K562 (cell line): ENCODE data around the gene RNF187. TPM values are rescaled to one million over a fixed set of nuclear protein-coding genes. Genes with fewer than 3 reads are reported as not detected.
A peak's percentile ranks its signal among the peaks of the same experiment; 100 is the strongest.

ENCODE experiments used
- ATAC-seq: fragments of 200-7000 bp; cut with Tn5 transposase; 3 replicates; pipeline ENCODE4 v1.9.1; 2020; ENCODE audit warnings: moderate library complexity
- BruUV-seq: library from RNA; stranded (reverse); fragments of 400-500 nt; replicated peaks from 2 replicates; lab custom pipeline; 2021; lab: Mats Ljungman, UMichigan
- CTCF ChIA-PET: fragments of 300-600 bp; formaldehyde crosslinking; extraction: SDS; loops from one replicate; lab custom pipeline; 2021; ENCODE audit warnings: low intra/inter-chr PET ratio; lab: Yijun Ruan, JAX
- POLR2A ChIA-PET: fragments of 300-600, 350-650 bp; sonication (Branson Sonifier 250); formaldehyde crosslinking; extraction: SDS; loops from one replicate; lab custom pipeline; 2021; ENCODE audit warnings: antibody characterized with exemption, inconsistent platforms; lab: Yijun Ruan, JAX
- DNase-seq, 4 experiments: peaks; one replicate each; pipeline versions ENCODE4 v3.0.0 to v3.0.0-alpha.2; 2011 to 2018; ENCODE audit warnings: low spot score in 3 of 4, mixed read lengths in 3 of 4; ENCODE audit errors: extremely low read depth in 1 of 4
- FAIRE-seq: peaks from 2 replicates; lab custom pipeline; 2011; peaks lifted over from hg19 to GRCh38; lab: Jason Lieb, UNC
- H2AFZ ChIP-seq: 2 replicates; pipeline ENCODE4 v1.6.0; 2011; ENCODE audit warnings: low read depth, low read length, control low read depth, inconsistent platforms
- H3K27ac ChIP-seq: fragments of 200-600 bp; 3 replicates; pipeline ENCODE4 v1.8.0; 2011; ENCODE audit warnings: low read depth, mild to moderate bottlenecking, control low read depth, inconsistent platforms, low read length, moderate library complexity, mixed read lengths; ENCODE audit errors: extremely low read depth
- H3K27me3 ChIP-seq, 2 experiments: fragments of 300-600 bp in 1 of 2; 2 replicates in 1 of 2; 3 replicates in 1 of 2; pipeline versions ENCODE4 v1.6.0 to v1.8.0; 2011; ENCODE audit warnings: inconsistent platforms in 2 of 2, low read length in 2 of 2, mild to moderate bottlenecking in 1 of 2, mixed read lengths in 1 of 2, moderate library complexity in 1 of 2; ENCODE audit not compliant: control insufficient read depth in 2 of 2, insufficient read depth in 2 of 2
- H3K36me3 ChIP-seq: fragments of 300-600 bp; 3 replicates; pipeline ENCODE4 v1.8.0; 2011; ENCODE audit warnings: mild to moderate bottlenecking, low read length, inconsistent platforms; ENCODE audit not compliant: control insufficient read depth, insufficient read depth
- H3K4me1 ChIP-seq, 2 experiments: fragments of 200-600 bp in 1 of 2; replicated peaks in 1 of 2; 2 replicates in 1 of 2; 3 replicates in 1 of 2; pipeline versions ENCODE4 v1.5.1 to v1.8.0; 2011; ENCODE audit warnings: inconsistent platforms in 2 of 2, low read length in 2 of 2, mild to moderate bottlenecking in 1 of 2, mixed read lengths in 1 of 2, moderate library complexity in 1 of 2; ENCODE audit not compliant: control insufficient read depth in 2 of 2, insufficient read depth in 2 of 2
- H3K4me2 ChIP-seq: 2 replicates; pipeline ENCODE4 v1.6.1; 2011; ENCODE audit warnings: low read length, control low read depth, inconsistent platforms, mixed read lengths; ENCODE audit not compliant: insufficient read depth
- H3K4me3 ChIP-seq: fragments of 200-600 bp; sonication (generic), shearing (Covaris generic); 2 replicates; pipeline ENCODE4 v1.5.1; 2016; ENCODE audit warnings: control low read depth, inconsistent platforms
- H3K79me2 ChIP-seq: fragments of 200-600 bp; 3 replicates; pipeline ENCODE4 v1.8.0; 2011; ENCODE audit warnings: low read length, inconsistent platforms; ENCODE audit not compliant: control insufficient read depth, insufficient read depth
- H3K9ac ChIP-seq, 2 experiments: 2 replicates each; pipeline versions ENCODE4 v1.6.0 to v1.6.1; 2011; ENCODE audit warnings: low read depth in 2 of 2, low read length in 2 of 2, control low read depth in 1 of 2, inconsistent platforms in 1 of 2, mild to moderate bottlenecking in 1 of 2, mixed read lengths in 1 of 2; ENCODE audit not compliant: insufficient read depth in 1 of 2
- H3K9me1 ChIP-seq: one replicate; pipeline ENCODE4 v1.6.0; 2011; ENCODE audit warnings: inconsistent platforms, mild to moderate bottlenecking, low read length, moderate library complexity; ENCODE audit not compliant: control insufficient read depth, insufficient read depth
- H3K9me3 ChIP-seq: replicated peaks from 2 replicates; pipeline ENCODE4 v1.5.1; 2011; ENCODE audit warnings: low read depth, low read length, inconsistent platforms; ENCODE audit not compliant: control insufficient read depth, insufficient read depth
- H4K20me1 ChIP-seq: replicated peaks from 2 replicates; pipeline ENCODE4 v1.6.1; 2011; ENCODE audit warnings: low read length, inconsistent platforms, mixed read lengths; ENCODE audit not compliant: control insufficient read depth, insufficient read depth
- RAD21 ChIP-seq, 2 experiments: fragments of 250-450 bp in 1 of 2; fragments of 450-650 bp in 1 of 2; sonication (Bioruptor Pico) in 1 of 2; formaldehyde crosslinking in 1 of 2; IDR thresholded peaks in 1 of 2; conservative IDR thresholded peaks in 1 of 2; 2 replicates each; pipeline versions ENCODE4 v1.4.0 to v1.8.0; 2020 to 2022; ENCODE audit warnings: mild to moderate bottlenecking in 2 of 2, moderate library complexity in 1 of 2
- RBFOX2 ChIP-seq: fragments of 200-400 bp; formaldehyde crosslinking; IDR thresholded peaks from 2 replicates; pipeline ENCODE4 v1.6.1; 2017; ENCODE audit warnings: low read depth, mild to moderate bottlenecking, low read length, moderate library complexity
- TAF15 ChIP-seq: fragments of 200-400 bp; formaldehyde crosslinking; IDR thresholded peaks from 2 replicates; pipeline ENCODE4 v1.6.1; 2017; ENCODE audit warnings: mild to moderate bottlenecking, low read depth, low read length, moderate library complexity
- WGBS: fragments of 100-300 bp; shearing (Covaris generic); methylation state at CpG from one replicate; pipeline ENCODE4 v1.1.6; 2016; ENCODE audit warnings: low coverage, mixed read lengths; ENCODE audit not compliant: insufficient coverage; ENCODE audit errors: missing lambda C conversion rate; 5-methylcytosine and 5-hydroxymethylcytosine counted together
- in situ Hi-C: fragments of 300-500 bp; cut with MboI; formaldehyde crosslinking; loops from 4 replicates; pipeline ENCODE4 v1.15.0; 2018; ENCODE audit warnings: inconsistent platforms, mixed read lengths
- intact Hi-C: fragments of 100-400 bp; cut with micrococcal nuclease; formaldehyde crosslinking; loops from 2 replicates; pipeline ENCODE4 v1.14.2; 2022
- polyA plus RNA-seq, 8 experiments: library from polyadenylated mRNA; depleted of rRNA in 4 of 8; stranded (reverse) in 5 of 8; unstranded in 3 of 8; fragments of >200 nt; fragmentation: Nextera tagmentation in 2 of 8; fragmentation: Illumina TruSeq in 1 of 8; extraction: Ambion mirVana in 2 of 8; extraction: Trizol in 1 of 8; gene quantifications; 2 replicates each; pipeline versions ENCODE4 v1.2.1 to v1.2.3, GENCODE V29; 2011 to 2014; ENCODE audit warnings: inconsistent platforms in 1 of 8, missing spikeins in 1 of 8
- total RNA-seq, 7 experiments: library from RNA; depleted of rRNA in 6 of 7; stranded (reverse); fragments of >200 nt in 6 of 7; fragmentation: Illumina TruSeq in 2 of 7; extraction: Trizol in 2 of 7; gene quantifications; 2 replicates each; pipeline versions ENCODE4 v1.2.1 to v1.2.3, GENCODE V29; 2011 to 2021; ENCODE audit warnings: low replicate concordance in 1 of 7

Gene RNF187
- total and polyA plus RNA-seq, 9 of the 15 experiments (the other 6 are each of a cell fraction or from before 2014, with no cell fraction given) = 2.3 to 119 (median 41.9) TPM

- 0 out of 4 replicates have a peak, but pooled peaks of 1 of the 2 experiments have one; percentile 9 for TF ChIP-seq RAD21 (CRISPR knock-in tag; conservative IDR thresholded peaks at IDR 0.05 in 1 of 2, IDR thresholded peaks at IDR 0.05 in 1 of 2)
- TF ChIP-seq, all 486 proteins: peak for 7
Observed at GRCh38 chr1:228493141-228494043, 6.2 kb downstream of the RNF187 start (continued).

GRCh38 chr1:228494044-228494353, 6.8 kb downstream of the RNF187 start:
- TF ChIP-seq TAF15 (no peak), RBFOX2 (peak; percentile 2; the same call in 1 of the 2 replicates)
- TF ChIP-seq, all 486 proteins: peak for 1
- H3K4me3 ChIP-seq = no peak overlapping the region
- H3K27me3 ChIP-seq = no peaks in the 10 kb centered on the region
- H4K20me1 ChIP-seq = no peaks in the 10 kb centered on the region
- H3K27ac ChIP-seq = no peak overlapping the region
- CTCF ChIA-PET = no interaction called here
- intact Hi-C loops = no loop called here
- WGBS = 84% methylated on average over 8 of the region's 9 CpGs
- H3K79me2 ChIP-seq = 0 out of 3 replicates have a peak, but pooled peaks cover 2% of the 10 kb centered on the region
- FAIRE-seq (no peak), ATAC-seq (no peak), DNase-seq (no peak)
- in situ Hi-C loops = no loop called here
- POLR2A ChIA-PET = interaction anchor here (0.6 to 1.3 kb wide), 7 partner anchors 10 to 31 kb away, joined by 3 to 5 read pairs (median 3); no protein-coding TSS in a partner anchor
- no TSS peak for BruUV-seq
- H3K9me1 ChIP-seq = no peaks in the 10 kb centered on the region
- peaks cover 54% of the 10 kb centered on the region; the same call in 2 of the 3 replicates for H3K36me3 ChIP-seq
- H3K4me2 ChIP-seq = no peak overlapping the region
- peak overlapping the region in 1 of 2 experiments; percentile 18; a peak in 1 of 4 replicates for H3K9ac ChIP-seq
- peaks cover 19 to 22% of the 10 kb centered on the region in 2 experiments for H3K4me1 ChIP-seq
- H2AFZ ChIP-seq = no peak overlapping the region
- no peaks in the 10 kb centered on the region for H3K9me3 ChIP-seq
